GM12801 (cell line): ENCODE data around the gene ATF6B.

ENCODE experiments used
- TF ChIP-seq, protein P1 (sequence below): IDR thresholded peaks from one replicate; pipeline ENCODE4 v1.5.1; 2011; ENCODE audit warnings: control low read depth; ENCODE audit not compliant: insufficient read length; ENCODE audit errors: extremely low read depth

The ATF6B gene

DNA sequence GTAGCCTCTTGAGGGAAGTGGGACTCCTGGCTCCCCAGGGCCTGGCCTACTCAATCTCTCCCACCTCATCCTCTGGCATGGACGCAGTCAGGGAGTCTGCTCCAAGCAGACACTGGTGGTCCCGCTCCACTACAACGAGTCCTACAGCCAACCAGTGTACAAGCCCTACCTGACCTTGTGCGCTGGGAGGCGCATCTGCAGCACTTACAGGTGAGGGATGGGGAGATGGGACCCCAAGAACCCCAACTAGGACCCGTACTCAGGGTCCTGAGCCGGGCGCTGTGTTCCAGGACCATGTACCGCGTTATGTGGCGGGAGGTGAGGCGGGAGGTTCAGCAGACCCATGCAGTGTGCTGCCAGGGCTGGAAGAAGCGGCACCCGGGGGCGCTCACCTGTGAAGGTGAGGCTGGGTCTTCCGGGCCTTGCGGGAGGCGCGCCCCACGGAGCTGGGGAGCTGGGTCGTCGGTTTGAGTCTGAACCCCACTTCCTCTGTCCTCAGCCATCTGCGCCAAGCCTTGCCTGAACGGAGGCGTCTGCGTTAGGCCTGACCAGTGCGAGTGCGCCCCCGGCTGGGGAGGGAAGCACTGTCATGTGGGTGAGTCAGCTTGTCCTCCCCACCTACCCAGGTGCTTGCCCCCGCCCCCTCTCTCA, 38.5 kb upstream of the ATF6B start:
- TF ChIP-seq, protein P1, sequence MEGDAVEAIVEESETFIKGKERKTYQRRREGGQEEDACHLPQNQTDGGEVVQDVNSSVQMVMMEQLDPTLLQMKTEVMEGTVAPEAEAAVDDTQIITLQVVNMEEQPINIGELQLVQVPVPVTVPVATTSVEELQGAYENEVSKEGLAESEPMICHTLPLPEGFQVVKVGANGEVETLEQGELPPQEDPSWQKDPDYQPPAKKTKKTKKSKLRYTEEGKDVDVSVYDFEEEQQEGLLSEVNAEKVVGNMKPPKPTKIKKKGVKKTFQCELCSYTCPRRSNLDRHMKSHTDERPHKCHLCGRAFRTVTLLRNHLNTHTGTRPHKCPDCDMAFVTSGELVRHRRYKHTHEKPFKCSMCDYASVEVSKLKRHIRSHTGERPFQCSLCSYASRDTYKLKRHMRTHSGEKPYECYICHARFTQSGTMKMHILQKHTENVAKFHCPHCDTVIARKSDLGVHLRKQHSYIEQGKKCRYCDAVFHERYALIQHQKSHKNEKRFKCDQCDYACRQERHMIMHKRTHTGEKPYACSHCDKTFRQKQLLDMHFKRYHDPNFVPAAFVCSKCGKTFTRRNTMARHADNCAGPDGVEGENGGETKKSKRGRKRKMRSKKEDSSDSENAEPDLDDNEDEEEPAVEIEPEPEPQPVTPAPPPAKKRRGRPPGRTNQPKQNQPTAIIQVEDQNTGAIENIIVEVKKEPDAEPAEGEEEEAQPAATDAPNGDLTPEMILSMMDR, result no peak

DNA sequence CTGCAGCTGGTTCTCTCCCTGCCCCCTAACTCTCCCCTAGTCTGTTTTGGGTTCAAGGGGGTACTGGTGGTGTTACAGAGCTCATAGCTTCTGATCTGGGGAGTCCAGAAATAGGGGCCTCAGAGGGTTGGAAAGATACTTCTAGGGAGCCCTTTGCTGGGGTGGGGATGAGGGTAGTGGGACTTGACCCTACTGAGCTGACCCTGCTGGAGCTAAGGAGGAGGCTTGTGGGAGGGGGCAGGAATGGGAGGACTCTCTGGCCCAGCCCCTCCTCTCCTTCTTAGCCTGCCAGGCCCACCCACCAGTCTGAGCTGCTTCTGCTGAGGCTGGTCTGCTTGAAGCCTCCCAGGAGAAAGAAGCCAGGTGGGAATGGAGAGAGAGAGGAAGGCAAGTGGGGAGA, 36.2 kb upstream of the ATF6B start, which contains the start of gene EGFL8:
TSS of gene EGFL8 (plus strand) at position 301 of the 400 bp plus-strand sequence. CDS start 1,571 bp downstream, outside the sequence.
- TF ChIP-seq, protein P1, result no peak

DNA sequence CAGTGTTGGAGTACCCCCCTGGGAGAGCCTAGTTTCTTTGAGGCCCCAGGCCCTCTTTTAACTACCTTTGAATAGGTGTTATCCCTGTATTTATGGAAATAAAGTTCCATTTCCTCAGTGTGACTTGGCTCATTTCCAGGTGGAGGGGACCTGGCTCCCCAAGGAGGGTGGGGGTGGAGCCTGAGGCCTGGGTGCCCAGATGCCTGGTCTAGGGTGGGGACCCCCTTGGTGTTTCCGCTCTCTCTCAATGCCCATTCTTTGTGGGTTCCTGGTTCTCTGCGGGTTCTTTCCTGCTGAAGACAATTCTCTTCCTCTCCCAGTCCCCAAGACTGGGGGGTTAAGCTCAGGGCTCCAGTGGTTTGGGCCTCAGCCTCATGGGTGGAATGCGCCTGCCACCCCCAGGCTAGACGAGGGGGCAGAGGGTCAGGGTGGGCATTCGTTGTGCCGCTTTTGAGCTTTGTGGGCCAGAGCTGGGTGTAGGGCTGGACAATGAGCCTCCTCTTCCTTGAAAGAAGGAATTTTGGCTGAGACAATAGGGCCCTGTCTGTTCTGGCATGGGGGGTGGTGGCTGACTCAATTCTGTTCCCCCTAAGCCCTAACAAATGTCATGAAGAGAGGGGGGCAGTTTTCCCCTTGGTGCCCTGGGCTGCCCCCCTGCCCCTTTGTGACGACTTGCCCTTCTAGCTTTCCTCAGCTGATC, 35.7 kb upstream of the ATF6B start:
- TF ChIP-seq, protein P1, result no peak

DNA sequence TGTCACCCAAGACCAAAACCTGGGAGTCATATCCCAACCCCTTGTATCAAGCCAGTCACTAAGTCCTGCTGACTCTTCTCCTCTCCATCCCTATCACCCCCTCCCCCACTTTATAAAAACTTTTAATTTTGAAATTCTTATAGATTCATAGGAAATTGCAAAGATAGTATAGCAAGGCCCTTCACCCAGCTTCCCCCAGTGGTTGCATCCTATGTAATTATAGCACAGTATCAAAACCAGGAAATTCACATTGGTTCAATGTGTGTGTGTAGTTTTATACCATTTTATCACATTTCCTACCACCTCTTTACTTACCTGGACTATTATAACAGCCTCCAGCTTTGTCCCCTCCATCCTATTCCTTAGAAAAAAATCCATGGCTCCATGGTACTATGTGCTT, 30.0 kb upstream of the ATF6B start:
- TF ChIP-seq, protein P1, result no peak

DNA sequence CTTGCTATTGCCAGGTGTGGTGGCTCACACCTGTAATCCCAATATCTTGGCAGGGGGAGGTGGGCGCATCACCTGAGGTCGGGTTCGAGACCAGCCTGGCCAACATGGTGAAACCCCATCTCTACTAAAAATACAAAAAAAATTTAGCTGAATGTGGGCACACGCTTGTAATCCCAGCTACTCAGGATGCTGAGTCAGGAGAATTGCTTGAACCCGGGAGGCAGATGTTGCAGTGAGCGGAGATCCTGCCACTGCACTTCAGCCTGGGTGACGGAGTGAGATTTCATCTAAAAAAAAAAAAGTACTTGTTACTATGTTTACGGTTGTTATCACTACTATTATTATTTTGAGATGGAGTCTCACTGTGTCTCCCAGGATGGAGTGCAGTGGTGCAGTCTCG, 28.8 kb upstream of the ATF6B start:
- TF ChIP-seq, protein P1, result no peak

DNA sequence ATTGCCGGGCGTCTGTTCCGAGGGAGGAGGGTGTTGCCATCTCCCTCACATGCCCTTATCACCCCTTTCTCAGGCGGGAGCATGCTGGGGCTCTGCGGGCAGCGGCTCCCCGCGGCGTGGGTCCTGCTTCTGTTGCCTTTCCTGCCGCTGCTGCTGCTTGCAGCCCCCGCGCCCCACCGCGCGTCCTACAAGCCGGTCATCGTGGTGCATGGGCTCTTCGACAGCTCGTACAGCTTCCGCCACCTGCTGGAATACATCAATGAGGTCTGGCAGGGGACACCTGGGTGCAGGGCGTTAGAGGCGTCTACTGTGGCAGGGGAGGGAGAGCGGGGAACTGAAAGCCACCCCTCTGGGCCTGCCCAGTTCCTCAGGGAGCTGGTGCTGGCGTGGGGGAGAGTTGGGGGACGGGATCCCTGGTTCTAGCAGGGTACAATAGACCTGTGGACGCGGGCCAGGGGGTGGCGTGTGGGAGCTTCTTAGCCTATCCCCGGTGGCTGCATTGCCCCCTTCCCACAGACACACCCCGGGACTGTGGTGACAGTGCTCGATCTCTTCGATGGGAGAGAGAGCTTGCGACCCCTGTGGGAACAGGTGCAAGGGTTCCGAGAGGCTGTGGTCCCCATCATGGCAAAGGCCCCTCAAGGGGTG, 26.6 kb upstream of the ATF6B start:
- TF ChIP-seq, protein P1, result no peak
